GM19372 (cell line): ENCODE results near the gene MAGED2.
"Not testable (repeated sequence)": the region's sequence is repeated elsewhere in the genome, so short reads cannot be mapped to it uniquely, and the experiment has no call there.

ENCODE experiments used
- ATAC-seq: cut with Tn5 transposase; IDR thresholded peaks from one replicate; pipeline ENCODE4 v1.9.1; 2021; ENCODE audit warnings: mild to moderate bottlenecking, low read depth, moderate library complexity; ENCODE audit not compliant: unreplicated experiment

Gene MAGED2

DNA sequence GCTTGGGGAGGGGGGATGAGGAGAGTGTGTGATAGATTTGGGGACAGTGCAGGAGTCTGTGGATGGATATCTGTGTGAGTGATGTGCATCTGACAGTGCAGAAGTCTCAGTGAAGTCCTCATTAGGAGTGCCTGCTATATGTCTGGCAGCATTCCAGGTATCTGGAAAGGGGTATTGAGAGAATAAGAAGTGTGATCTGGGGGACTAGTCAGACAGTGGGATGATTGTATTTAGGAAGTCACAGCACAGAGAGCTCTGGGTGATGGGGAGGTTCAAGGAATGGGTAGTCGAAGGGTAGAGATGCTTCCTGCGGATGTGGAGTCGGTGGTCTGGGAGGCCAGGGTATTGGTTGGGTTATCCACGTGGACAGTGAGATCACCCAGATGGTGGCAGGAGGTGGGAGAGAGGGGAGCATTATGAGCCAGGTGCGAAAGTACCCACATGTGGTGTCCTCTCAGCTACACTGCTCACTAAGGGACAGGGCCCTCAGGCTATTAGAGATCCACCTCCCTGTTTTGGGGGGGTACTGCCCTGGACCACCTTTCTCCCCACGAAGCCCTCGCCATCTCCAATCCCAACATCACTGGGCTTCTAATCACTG, 9.8 kb downstream of the MAGED2 start:
- ATAC-seq: no peak

DNA sequence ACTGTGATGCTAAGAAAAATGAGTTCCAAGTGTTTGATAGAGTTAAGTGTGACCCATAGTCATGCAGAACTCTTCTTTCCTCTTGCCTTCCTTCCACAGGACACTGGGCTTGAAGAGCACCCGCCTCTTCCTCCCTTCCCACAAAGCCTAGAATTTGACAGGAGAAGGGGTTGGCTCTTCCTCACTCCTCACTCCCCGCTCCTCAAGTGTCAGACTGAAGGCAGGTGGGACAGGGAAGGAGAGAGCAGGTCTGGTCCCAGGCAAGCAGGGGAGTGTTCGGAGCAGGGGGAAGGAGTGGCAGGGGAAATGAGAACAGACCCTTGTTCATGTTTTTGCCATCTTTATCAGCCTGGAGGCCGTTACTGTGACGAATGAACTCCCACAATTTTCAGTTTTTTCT, 10.7 kb downstream of the MAGED2 start:
- ATAC-seq: no peak

DNA sequence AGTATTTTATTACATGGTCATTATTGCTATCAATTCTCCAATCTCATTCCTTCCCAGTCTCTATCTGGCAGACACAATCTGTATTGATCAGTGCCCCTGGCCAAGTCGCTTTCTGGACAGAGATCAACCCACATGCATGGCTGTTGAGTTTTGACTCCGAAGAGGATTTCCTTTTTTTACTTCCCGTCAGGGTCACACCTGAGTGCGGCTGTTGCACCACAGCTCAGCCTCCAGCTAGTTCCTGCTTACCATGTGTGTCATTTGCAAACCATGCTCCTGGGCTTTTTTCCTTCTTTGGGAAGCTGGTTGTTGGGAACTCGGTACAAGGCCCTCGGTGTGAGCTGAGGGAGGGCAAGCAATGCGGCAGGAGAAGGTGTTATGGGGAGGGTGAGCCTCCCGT, 11.7 kb downstream of the MAGED2 start:
- ATAC-seq: no peak

DNA sequence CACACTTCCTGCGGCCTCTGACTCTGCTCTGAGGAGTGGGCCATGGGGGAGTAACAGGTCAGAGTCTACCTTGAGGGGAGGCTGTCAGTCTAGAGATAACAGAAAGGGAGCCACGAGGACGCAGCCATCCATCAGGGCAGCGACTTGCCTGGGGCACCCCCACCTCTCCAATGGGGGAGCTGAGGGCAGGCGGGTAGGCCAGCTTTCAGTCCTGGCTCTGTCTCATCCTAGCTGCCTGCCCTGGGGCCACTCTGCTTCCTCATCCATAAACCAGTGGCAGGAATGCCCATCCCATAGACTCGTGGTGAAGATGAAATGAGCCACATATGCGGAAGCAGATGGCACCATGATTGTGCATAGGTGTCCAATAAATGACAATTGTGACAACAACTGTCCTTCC, 13.2 kb downstream of the MAGED2 start:
- no peak for ATAC-seq

DNA sequence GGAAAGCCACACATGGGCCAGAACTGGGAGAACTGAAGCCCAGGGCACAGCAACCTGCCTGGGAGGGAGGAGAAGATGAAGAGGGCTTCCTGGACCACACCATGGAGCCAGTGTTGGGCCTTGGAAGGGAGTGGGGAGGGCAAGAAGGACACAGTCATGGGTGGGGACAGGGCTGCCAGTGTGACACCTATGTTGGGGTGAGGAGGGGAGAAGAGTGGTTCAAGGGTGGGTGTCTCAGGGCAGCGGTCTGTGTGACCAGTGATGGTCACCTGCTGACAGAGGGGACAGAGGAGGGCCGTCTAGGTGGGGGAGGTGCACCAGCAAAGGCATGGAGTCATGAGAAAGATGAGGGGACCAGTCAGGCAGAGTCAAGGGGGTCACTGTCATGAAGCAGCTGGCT, 13.8 kb downstream of the MAGED2 start:
- no peak for ATAC-seq

DNA sequence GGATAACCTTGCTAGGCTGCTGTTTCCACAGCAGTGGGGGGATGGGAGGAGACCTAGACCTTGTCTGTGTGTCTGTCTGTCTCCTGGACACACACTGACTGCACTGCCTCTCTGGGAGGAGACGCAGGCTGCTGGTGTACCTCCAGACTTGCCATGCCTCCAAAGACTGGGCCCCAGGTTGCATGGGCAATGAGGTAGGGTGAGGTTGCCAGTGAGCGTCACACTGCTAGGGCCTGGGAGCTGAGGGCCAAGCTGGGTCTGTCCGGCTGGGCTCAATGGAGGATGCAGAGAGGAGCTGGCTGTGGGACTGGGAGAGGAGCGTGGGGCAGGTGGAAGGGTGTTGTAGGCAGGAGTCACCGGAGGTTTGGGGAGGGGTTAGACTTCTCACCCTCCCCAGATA, 16.6 kb downstream of the MAGED2 start:
- no peak for ATAC-seq

DNA sequence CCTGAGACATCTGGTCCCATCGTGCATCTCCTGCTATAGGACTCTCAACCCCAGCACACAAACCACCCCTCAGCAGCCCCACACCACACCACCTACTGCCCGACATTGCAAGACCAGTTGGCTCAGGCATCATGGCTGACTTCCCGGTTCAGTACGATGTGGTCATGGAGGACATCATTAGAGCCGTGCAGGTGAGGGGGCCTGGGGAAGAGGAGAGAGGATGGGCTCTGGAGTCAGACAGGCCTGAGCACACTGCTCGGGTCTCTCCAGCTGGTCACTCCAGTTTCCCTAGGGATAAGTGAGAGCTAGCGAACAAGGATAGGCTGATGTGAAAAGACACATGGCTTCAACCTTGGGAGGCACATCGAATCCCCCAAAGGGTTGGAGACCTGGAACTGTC, 17.2 kb downstream of the MAGED2 start:
- ATAC-seq: no peak

DNA sequence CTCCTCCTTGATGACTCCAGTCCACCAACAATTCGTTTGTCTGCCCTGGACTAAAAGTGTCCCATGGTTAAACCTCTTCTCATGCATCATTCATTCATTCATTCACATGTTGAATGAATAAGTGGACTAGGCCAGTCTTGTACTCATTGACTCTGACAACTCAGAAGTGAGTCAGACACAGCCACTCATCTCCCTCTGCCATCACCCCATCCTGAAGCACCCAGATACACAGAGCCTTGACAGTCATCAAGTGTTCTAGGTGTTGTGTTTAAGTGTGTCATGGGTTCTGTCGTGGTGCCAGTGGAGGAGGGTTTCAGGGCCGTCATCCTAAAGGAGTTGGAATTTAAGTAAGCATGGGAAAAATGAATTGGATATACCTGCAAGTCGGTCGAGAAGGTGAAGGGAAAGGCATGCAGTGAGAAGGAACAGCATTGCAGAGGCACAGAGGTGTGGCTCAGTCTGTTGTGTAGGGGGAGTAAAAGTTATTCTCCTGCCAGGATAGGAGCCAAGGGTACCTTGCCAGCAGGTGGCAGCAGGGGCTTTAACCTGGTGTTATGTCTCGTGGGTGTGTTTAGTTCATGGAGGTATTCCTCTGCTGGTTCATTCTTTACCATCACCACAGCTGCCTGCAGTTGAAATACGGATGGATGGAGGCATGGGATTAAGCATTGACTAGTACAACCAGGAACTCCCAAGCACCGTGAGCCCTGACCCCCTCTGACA, 18.3 kb downstream of the MAGED2 start:
- no peak for ATAC-seq

DNA sequence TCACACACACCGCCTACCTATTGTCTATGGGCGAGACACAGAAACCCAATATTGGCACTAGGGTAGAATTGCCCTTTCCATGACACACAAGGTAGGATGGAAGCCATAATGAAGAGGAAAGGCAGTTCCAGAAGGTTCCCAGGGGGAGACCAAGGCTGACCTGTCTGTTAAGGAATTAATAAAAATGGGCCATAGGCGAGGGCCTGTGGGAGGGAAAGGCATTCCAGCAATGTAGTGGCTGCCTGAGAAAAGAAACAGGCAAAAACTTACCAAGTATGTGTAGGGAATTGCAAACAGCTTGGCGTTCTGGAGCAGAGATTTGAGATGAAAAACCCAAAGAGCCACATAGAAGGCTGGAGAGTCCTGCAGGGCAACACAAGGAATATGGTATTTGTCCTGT, 19.1 kb downstream of the MAGED2 start:
- ATAC-seq: no peak

DNA sequence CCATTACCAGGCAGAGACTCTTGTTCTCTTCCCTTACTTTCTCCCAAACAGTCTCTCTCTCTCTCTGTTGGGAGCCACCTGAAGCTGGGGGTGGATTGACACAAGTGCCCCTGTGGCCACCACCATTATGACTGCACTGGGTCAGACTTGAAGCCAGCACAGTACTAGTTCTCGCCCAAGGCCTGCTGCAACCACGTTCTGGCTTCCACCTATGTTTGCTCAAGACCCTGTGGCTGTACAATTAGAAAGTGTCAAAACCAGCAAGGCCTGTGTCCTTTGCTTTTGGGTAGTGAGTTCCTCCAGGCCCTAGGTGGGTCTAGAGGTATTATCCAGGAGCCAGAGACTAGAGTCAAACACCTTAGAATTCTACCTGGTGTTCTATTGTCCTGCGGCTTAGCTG, 31.0 kb downstream of the MAGED2 start:
- no peak for ATAC-seq

DNA sequence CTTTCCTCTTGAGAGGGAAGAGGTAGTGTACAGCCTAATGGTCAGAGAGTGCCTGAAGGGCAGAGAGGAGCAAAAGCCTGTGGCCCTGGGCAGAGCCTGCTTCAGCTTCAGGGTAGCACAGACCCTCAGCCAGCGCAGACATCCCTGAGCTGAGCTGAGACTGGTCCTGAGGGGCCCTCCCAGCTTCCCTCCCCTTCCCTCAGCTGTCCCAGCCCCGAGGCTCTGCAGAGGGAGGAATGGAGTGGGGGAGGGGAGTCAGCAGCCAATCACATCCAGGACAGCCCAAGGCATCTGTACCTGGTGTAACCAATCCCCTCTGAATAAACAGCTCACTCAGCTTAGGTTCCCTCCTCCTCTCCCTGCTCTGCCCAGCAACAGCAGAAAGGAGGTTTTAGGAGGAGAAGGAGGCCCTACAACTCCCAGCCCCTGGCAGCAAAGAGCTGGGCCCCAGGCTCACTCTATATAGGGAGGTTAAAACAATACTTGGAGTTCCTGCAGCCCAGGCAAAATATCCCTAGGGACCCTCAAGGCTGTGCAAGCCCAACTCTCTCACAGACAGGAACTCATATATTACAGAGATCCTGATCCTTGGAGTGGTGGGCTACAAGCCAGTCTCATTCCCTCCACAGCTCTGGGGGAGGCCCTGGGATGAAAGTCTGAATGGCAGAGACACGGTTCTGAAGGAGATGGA, 33.8 kb downstream of the MAGED2 start:
- ATAC-seq: not testable (repeated sequence)

DNA sequence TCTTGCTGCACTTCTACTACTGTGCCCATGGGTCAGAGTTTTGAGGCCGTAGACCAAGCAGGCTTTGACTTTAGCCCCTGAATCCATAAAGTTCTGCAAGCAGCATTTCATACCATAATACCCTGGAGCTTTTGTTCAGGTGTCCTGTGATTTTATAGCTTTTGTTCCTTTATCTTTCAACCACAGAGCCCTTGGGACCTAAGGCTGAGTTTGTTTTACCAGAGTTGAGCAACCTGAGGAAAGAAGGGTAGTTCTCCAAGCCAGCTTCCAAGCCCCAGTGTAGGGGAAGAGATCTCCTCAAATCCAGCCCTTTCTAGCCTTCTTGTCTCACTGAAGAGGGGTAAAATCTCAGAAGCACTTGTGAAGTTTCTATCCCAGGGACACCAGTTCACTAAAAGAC, 35.1 kb downstream of the MAGED2 start:
- no peak for ATAC-seq

DNA sequence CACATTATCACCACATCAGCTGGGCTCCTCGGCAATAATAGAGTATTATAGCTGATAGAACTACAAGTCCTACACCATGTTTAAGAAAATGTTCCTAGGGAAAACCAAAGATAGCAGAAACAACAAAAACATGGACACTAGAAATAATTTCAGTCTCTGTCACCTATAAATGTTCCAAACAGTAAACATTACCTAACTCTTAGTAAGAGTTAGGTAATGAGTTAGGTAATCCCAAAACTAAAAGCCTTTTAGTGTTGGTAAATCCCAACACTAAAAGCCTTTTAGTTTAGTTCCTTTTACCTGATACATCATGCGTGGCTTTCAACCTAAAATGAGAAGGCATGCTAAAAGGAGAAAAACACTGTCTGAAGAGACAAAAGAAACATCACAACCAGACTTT, 35.5 kb downstream of the MAGED2 start:
- ATAC-seq: no peak

DNA sequence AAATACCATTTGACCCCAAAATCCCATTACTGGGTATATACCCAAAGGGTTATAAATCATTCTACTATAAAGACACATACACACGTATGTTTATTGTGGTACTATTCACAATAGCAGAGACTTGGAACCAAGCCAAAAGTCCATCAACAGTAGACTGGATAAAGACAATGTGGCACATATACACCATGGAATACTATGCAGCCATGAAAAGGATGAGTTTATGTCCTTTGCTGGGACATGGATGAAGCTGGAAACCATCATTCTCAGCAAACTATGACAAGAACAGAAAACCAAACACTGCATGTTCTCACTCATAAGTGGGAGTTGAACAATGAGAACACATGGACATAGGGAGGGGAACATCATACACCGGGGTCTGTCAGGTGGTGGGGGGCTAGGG, 40.2 kb downstream of the MAGED2 start:
- not testable (repeated sequence) for ATAC-seq

DNA sequence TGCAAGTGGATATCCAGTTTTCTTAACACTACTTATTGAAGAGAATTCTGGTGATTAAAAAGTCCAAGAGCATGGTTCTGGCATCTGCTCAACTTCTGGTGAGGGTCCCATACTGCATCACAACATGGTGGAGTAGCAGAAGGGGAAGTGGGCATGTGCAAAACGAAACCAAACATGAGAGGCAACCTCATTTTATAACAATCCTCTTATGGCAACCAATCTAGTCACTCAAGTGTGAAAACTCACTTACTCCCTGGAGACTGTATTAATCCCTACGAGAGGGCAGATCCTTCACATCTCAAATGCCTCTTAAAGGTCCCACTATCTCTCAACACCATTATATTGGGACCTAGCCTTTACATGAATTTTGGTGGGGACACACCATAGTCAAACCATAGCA, 57.7 kb downstream of the MAGED2 start:
- no peak for ATAC-seq
